IMR-90 (cell line): ENCODE measurements around the gene PIM3. TPM values are rescaled to one million over a fixed set of nuclear protein-coding genes. Genes with fewer than 3 reads are reported as not detected.

ENCODE experiments used
- ATAC-seq: fragments of 200-7000 bp; cut with Tn5 transposase; 2 replicates; pipeline ENCODE4 v1.9.1; 2020; ENCODE audit warnings: low read depth, mild to moderate bottlenecking, moderate library complexity
- BruUV-seq: library from RNA; stranded (reverse); fragments of 400-500 nt; replicated peaks from 2 replicates; lab custom pipeline; 2021; lab: Mats Ljungman, UMichigan
- CTCF ChIA-PET: fragments of 300-600 bp; formaldehyde crosslinking; extraction: SDS; loops from one replicate; lab custom pipeline; 2021; ENCODE audit warnings: antibody characterized with exemption; lab: Yijun Ruan, JAX
- POLR2A ChIA-PET: fragments of 300-600 bp; sonication (Branson Sonifier 250); formaldehyde crosslinking; loops from one replicate; lab custom pipeline; 2022; ENCODE audit warnings: antibody characterized with exemption; ENCODE audit not compliant: unreplicated experiment; lab: Charles Lee
- DNase-seq: peaks from one replicate; pipeline ENCODE4 v3.0.0; 2013
- H2AFZ ChIP-seq: replicated peaks from 2 replicates; pipeline ENCODE3; 2013; ENCODE audit warnings: low read length, mild to moderate bottlenecking; ENCODE audit not compliant: poor library complexity
- H2AK5ac ChIP-seq: 2 replicates; pipeline ENCODE4 v1.6.1; 2013; ENCODE audit warnings: low read depth, low read length, inconsistent platforms
- H2AK9ac ChIP-seq: replicated peaks from 2 replicates; pipeline ENCODE3; 2013; ENCODE audit warnings: mild to moderate bottlenecking, low read depth, low read length, moderate library complexity; ENCODE audit not compliant: poor library complexity
- H2BK120ac ChIP-seq: 2 replicates; pipeline ENCODE4 v1.6.1; 2013; ENCODE audit warnings: low read depth, low read length, inconsistent platforms
- H2BK15ac ChIP-seq: 3 replicates; pipeline ENCODE4 v1.6.1; 2013; ENCODE audit warnings: low read depth, low read length, inconsistent platforms
- H2BK20ac ChIP-seq: 2 replicates; pipeline ENCODE4 v1.6.1; 2013; ENCODE audit warnings: low read depth, mild to moderate bottlenecking, inconsistent platforms, low read length, moderate library complexity
- H2BK5ac ChIP-seq: 2 replicates; pipeline ENCODE4 v1.6.1; 2013; ENCODE audit warnings: mild to moderate bottlenecking, low read depth, low read length, inconsistent platforms; ENCODE audit not compliant: poor library complexity, severe bottlenecking
- H3K14ac ChIP-seq: replicated peaks from 2 replicates; pipeline ENCODE4 v1.6.1; 2013; ENCODE audit warnings: low read depth, low read length, inconsistent platforms
- H3K18ac ChIP-seq: 2 replicates; pipeline ENCODE4 v1.6.1; 2013; ENCODE audit warnings: low read depth, low read length, control low read depth
- H3K23ac ChIP-seq: 2 replicates; pipeline ENCODE4 v1.6.1; 2013; ENCODE audit warnings: low read depth, low read length, inconsistent platforms
- H3K27ac ChIP-seq: 2 replicates; pipeline ENCODE4 v1.5.1; 2013; ENCODE audit warnings: mild to moderate bottlenecking, control low read depth, low read length; ENCODE audit not compliant: insufficient read depth
- H3K27me3 ChIP-seq: 2 replicates; pipeline ENCODE4 v1.6.1; 2013; ENCODE audit warnings: low read length; ENCODE audit not compliant: control insufficient read depth, insufficient read depth
- H3K36me3 ChIP-seq: 2 replicates; pipeline ENCODE4 v1.6.1; 2013; ENCODE audit warnings: low read length, mixed read lengths; ENCODE audit not compliant: control insufficient read depth, insufficient read depth
- H3K4ac ChIP-seq: 2 replicates; pipeline ENCODE4 v1.6.1; 2013; ENCODE audit warnings: low read depth, low read length, inconsistent platforms
- H3K4me1 ChIP-seq: 2 replicates; pipeline ENCODE4 v1.6.1; 2013; ENCODE audit warnings: low read length, mixed read lengths; ENCODE audit not compliant: control insufficient read depth, insufficient read depth
- H3K4me2 ChIP-seq: 2 replicates; pipeline ENCODE4 v1.6.1; 2013; ENCODE audit warnings: low read depth, mild to moderate bottlenecking, control low read depth, low read length, moderate library complexity
- H3K4me3 ChIP-seq: 2 replicates; pipeline ENCODE4 v1.5.1; 2013; ENCODE audit warnings: low read depth, mild to moderate bottlenecking, control low read depth, low read length, moderate library complexity; ENCODE audit not compliant: insufficient read depth
- H3K56ac ChIP-seq: 2 replicates; pipeline ENCODE4 v1.6.1; 2013; ENCODE audit warnings: low read length, inconsistent platforms; ENCODE audit not compliant: insufficient read depth; ENCODE audit errors: extremely low read depth
- H3K79me1 ChIP-seq, 2 experiments: 2 replicates each; pipeline ENCODE4 v1.6.1; 2013; ENCODE audit warnings: low read length in 2 of 2, inconsistent platforms in 1 of 2, low read depth in 1 of 2
- H3K9ac ChIP-seq: 2 replicates; pipeline ENCODE4 v1.6.1; 2013; ENCODE audit warnings: low read depth, low read length, control low read depth
- H3K9me1 ChIP-seq: 2 replicates; pipeline ENCODE4 v1.6.1; 2013; ENCODE audit warnings: low read length, inconsistent platforms; ENCODE audit not compliant: insufficient read depth
- H3K9me3 ChIP-seq: 2 replicates; pipeline ENCODE4 v1.6.1; 2013; ENCODE audit warnings: low read length; ENCODE audit not compliant: control insufficient read depth, insufficient read depth
- H4K20me1 ChIP-seq: 2 replicates; pipeline ENCODE4 v1.6.1; 2013; ENCODE audit warnings: low read length, inconsistent platforms; ENCODE audit not compliant: insufficient read depth
- H4K5ac ChIP-seq: 2 replicates; pipeline ENCODE4 v1.6.1; 2013; ENCODE audit warnings: mild to moderate bottlenecking, low read depth, low read length, control low read depth
- H4K8ac ChIP-seq, 2 experiments: 2 replicates each; pipeline ENCODE4 v1.6.1; 2013; ENCODE audit warnings: low read depth in 2 of 2, low read length in 2 of 2, control low read depth in 1 of 2, inconsistent platforms in 1 of 2
- H4K91ac ChIP-seq: 2 replicates; pipeline ENCODE4 v1.6.1; 2013; ENCODE audit warnings: low read depth, low read length, inconsistent platforms; ENCODE audit not compliant: insufficient read depth
- CEBPB ChIP-seq: IDR thresholded peaks from 2 replicates; pipeline ENCODE4 v1.6.1; 2012; ENCODE audit warnings: low read depth, low read length, improper control_type of control experiment
- MAZ ChIP-seq: IDR thresholded peaks from 2 replicates; pipeline ENCODE4 v1.6.1; 2012; ENCODE audit warnings: low read depth, mild to moderate bottlenecking, low read length, improper control_type of control experiment, moderate library complexity, borderline replicate concordance
- NFE2L2 ChIP-seq: fragments of 150-350 bp; IDR thresholded peaks from 2 replicates; pipeline ENCODE4 v1.6.1; 2016; ENCODE audit warnings: low read depth, mild to moderate bottlenecking, low read length
- RCOR1 ChIP-seq: IDR thresholded peaks from 2 replicates; pipeline ENCODE4 v1.6.1; 2012; ENCODE audit warnings: mild to moderate bottlenecking, low read length, improper control_type of control experiment; ENCODE audit not compliant: insufficient replicate concordance
- WGBS, 2 experiments: methylation state at CpG; one replicate each; pipeline versions ENCODE4 v1.1.5 to v1.1.7; 2013; ENCODE audit warnings: missing lambda C conversion rate in 2 of 2; ENCODE audit not compliant: insufficient read length in 1 of 2; ENCODE audit errors: extremely low coverage in 2 of 2; 5-methylcytosine and 5-hydroxymethylcytosine counted together
- dilution Hi-C: fragments of 300-500 bp; cut with HindIII; formaldehyde crosslinking; loops from one replicate; pipeline ENCODE4 v1.14.3; 2018; ENCODE audit warnings: low sequenced_read_pairs; ENCODE audit not compliant: unreplicated experiment
- in situ Hi-C: fragments of 300-500 bp; cut with MboI; formaldehyde crosslinking; loops from 3 replicates; pipeline ENCODE4 v1.14.3; 2019; ENCODE audit warnings: low sequenced_read_pairs, inconsistent platforms, mixed read lengths
- intact Hi-C: fragments of 100-400 bp; cut with micrococcal nuclease; formaldehyde crosslinking; loops from 2 replicates; pipeline ENCODE4 v1.10.0; 2022
- polyA plus RNA-seq, 3 experiments: library from polyadenylated mRNA; depleted of rRNA; stranded (reverse); fragments of >200 nt; gene quantifications; 2 replicates each; pipeline ENCODE4 v1.2.3, GENCODE V29; 2012; ENCODE audit warnings: low replicate concordance in 1 of 3
- total RNA-seq: library from RNA; depleted of rRNA; stranded (reverse); fragments of >200 nt; gene quantifications from 2 replicates; pipeline ENCODE4 v1.2.3, GENCODE V29; 2012

Gene PIM3
- total and polyA plus RNA-seq, 2 of the 4 experiments (the other 2 are of a cell fraction), result 8.6 to 24.7 TPM

GRCh38 chr22:49934160-49934890, 26.2 kb upstream of the PIM3 start (continued):
- no peak for TF ChIP-seq NFE2L2
- TF ChIP-seq MAZ, result no peak; the same call in 1 of the 2 replicates

- no peaks in the 10 kb centered on the region for H3K27me3 ChIP-seq
- ATAC-seq (peak; percentile 51), DNase-seq (peak; percentile 39)
- H2AK5ac ChIP-seq, result peak overlapping the region; percentile 95
- no CpG with 5 or more reads among the region's 56 CpGs for WGBS, 2 experiments
- no peaks in the 10 kb centered on the region for H3K36me3 ChIP-seq
- H2BK15ac ChIP-seq, result no peak overlapping the region
- CTCF ChIA-PET, result no interaction called here
- H3K4me3 ChIP-seq, result peak overlapping the region; percentile 30
- no peaks in the 10 kb centered on the region for H3K9me3 ChIP-seq
- peaks cover 0 to 3% of the 10 kb centered on the region in 2 experiments; a peak in 1 of 4 replicates for H3K79me1 ChIP-seq
- in situ Hi-C loops, result loop anchor here (5.0 kb wide), 2 partner anchors 97 to 277 kb away; no protein-coding TSS in a partner anchor
- peak overlapping the region; percentile 72 for H2BK5ac ChIP-seq
- dilution Hi-C loops, result no loop called here
- peak overlapping the region; percentile 85 for H4K91ac ChIP-seq
- no peaks in the 10 kb centered on the region for H3K9me1 ChIP-seq
- peak overlapping the region; percentile 94 for H3K14ac ChIP-seq
- H3K4me2 ChIP-seq, result peak overlapping the region; percentile 51
- H3K27ac ChIP-seq, result peak overlapping the region; percentile 55
- no TSS peak for BruUV-seq
- H3K23ac ChIP-seq, result 0 out of 2 replicates have a peak overlapping the region, but pooled peaks have one; percentile 59
- H4K8ac ChIP-seq, result peak overlapping the region; percentile 95 to 96
- no peaks in the 10 kb centered on the region for H4K20me1 ChIP-seq
- H3K4ac ChIP-seq, result peak overlapping the region; percentile 94
- 0 out of 2 replicates have a peak overlapping the region, but pooled peaks have one; percentile 14 for H2BK20ac ChIP-seq
- peak overlapping the region; percentile 82 for H4K5ac ChIP-seq
- peak overlapping the region; percentile 72 for H3K9ac ChIP-seq
- TF ChIP-seq RCOR1 (no peak), CEBPB (no peak), MAZ (peak; percentile 66; the same call in 1 of the 2 replicates)
- POLR2A ChIA-PET, result no interaction called here
- H3K18ac ChIP-seq, result peak overlapping the region; percentile 84; the same call in 1 of the 2 replicates
- 0 out of 2 replicates have a peak overlapping the region, but pooled peaks have one; percentile 1 for H3K56ac ChIP-seq
- H2AFZ ChIP-seq, result peak overlapping the region; percentile 40
- peak overlapping the region; percentile 91 for H2BK120ac ChIP-seq
- H2AK9ac ChIP-seq, result peak overlapping the region; percentile 99
- peaks cover 15% of the 10 kb centered on the region for H3K4me1 ChIP-seq
- intact Hi-C loops, result no loop called here
Observed at GRCh38 chr22:49934891-49935557, 25.5 kb upstream of the PIM3 start.
